Nephron (organoid): Measurements from ENCODE around the gene PPP6R2.
"Not testable (repeated sequence)": the region's sequence is repeated elsewhere in the genome, so short reads cannot be mapped to it uniquely, and the experiment has no call there.

Experiments used
- H3K27ac Mint-ChIP-seq, 3 experiments: 2 replicates each; pipeline ENCODE4 v1.8.0; 2020; ENCODE audit warnings: mixed read lengths in 3 of 3, mild to moderate bottlenecking in 2 of 3, moderate library complexity in 1 of 3
- H3K27me3 Mint-ChIP-seq: 2 replicates; pipeline ENCODE4 v1.8.0; 2021; ENCODE audit warnings: low read depth, mild to moderate bottlenecking, moderate library complexity, mixed read lengths
- H3K36me3 Mint-ChIP-seq: 2 replicates; pipeline ENCODE4 v1.8.0; 2020; ENCODE audit warnings: low read depth, mixed read lengths
- H3K4me1 Mint-ChIP-seq: 2 replicates; pipeline ENCODE4 v1.8.0; 2020; ENCODE audit warnings: mixed read lengths
- H3K4me3 Mint-ChIP-seq, 3 experiments: 2 replicates each; pipeline ENCODE4 v1.8.0; 2020; ENCODE audit warnings: mild to moderate bottlenecking in 3 of 3, mixed read lengths in 3 of 3, moderate library complexity in 2 of 3
- H3K9me3 Mint-ChIP-seq: 2 replicates; pipeline ENCODE4 v1.8.0; 2020; ENCODE audit warnings: mixed read lengths
- CTCF ChIP-seq, 3 experiments: fragments of 200-600 bp; sonication (generic); IDR thresholded peaks; one replicate each; pipeline ENCODE4 v1.5.0; 2021; ENCODE audit warnings: antibody characterized with exemption in 3 of 3; ENCODE audit not compliant: unreplicated experiment in 3 of 3

PPP6R2 gene

GRCh38 chr22:50422046-50422445, 78.9 kb downstream of the PPP6R2 start:
- Mint-ChIP-seq H3K4me3 (no peak overlapping the region), H3K36me3 (peaks cover 64% of the 10 kb centered on the region), H3K9me3 (no peaks in the 10 kb centered on the region), H3K27me3 (no peaks in the 10 kb centered on the region), H3K27ac (no peak overlapping the region), H3K4me1 (no peaks in the 10 kb centered on the region)
- TF ChIP-seq CTCF (IDR thresholded peaks at IDR 0.05; ENCODE audit: unreplicated experiment in 3 of 3): no peak

GRCh38 chr22:50422961-50423815, 80.1 kb downstream of the PPP6R2 start:
- peaks cover 2% of the 10 kb centered on the region for H3K9me3 Mint-ChIP-seq
- no peak for TF ChIP-seq CTCF (IDR thresholded peaks at IDR 0.05; ENCODE audit: unreplicated experiment in 3 of 3)
- H3K4me3 Mint-ChIP-seq: no peak overlapping the region
- no peaks in the 10 kb centered on the region for H3K4me1 Mint-ChIP-seq
- no peaks in the 10 kb centered on the region for H3K27me3 Mint-ChIP-seq
- peaks cover 63% of the 10 kb centered on the region for H3K36me3 Mint-ChIP-seq
- H3K27ac Mint-ChIP-seq: no peak overlapping the region

GRCh38 chr22:50423956-50424355, 80.8 kb downstream of the PPP6R2 start:
- Mint-ChIP-seq H3K27ac (no peak overlapping the region), H3K4me3 (no peak overlapping the region), H3K36me3 (peaks cover 70% of the 10 kb centered on the region), H3K9me3 (peaks cover 2% of the 10 kb centered on the region), H3K4me1 (no peaks in the 10 kb centered on the region), H3K27me3 (no peaks in the 10 kb centered on the region)
- no peak for TF ChIP-seq CTCF (IDR thresholded peaks at IDR 0.05; ENCODE audit: unreplicated experiment in 3 of 3)

GRCh38 chr22:50425179-50425916, 82.2 kb downstream of the PPP6R2 start:
- Mint-ChIP-seq H3K4me3 (no peak overlapping the region), H3K27ac (no peak overlapping the region), H3K27me3 (no peaks in the 10 kb centered on the region), H3K36me3 (peaks cover 70% of the 10 kb centered on the region), H3K4me1 (no peaks in the 10 kb centered on the region), H3K9me3 (peaks cover 2% of the 10 kb centered on the region)
- TF ChIP-seq CTCF (IDR thresholded peaks at IDR 0.05; ENCODE audit: unreplicated experiment in 3 of 3): no peak

- TF ChIP-seq CTCF (IDR thresholded peaks at IDR 0.05; ENCODE audit: unreplicated experiment in 3 of 3): no peak
- Mint-ChIP-seq H3K27ac (no peak overlapping the region), H3K4me1 (no peaks in the 10 kb centered on the region), H3K4me3 (no peak overlapping the region), H3K27me3 (no peaks in the 10 kb centered on the region), H3K36me3 (peaks cover 43% of the 10 kb centered on the region), H3K9me3 (no peaks in the 10 kb centered on the region)
Measured at GRCh38 chr22:50432131-50432876, 89.2 kb downstream of the PPP6R2 start.

GRCh38 chr22:50432877-50433510, 89.9 kb downstream of the PPP6R2 start:
- not testable (repeated sequence) for H3K4me3 Mint-ChIP-seq, H3K9me3 Mint-ChIP-seq, H3K27me3 Mint-ChIP-seq, H3K4me1 Mint-ChIP-seq, H3K27ac Mint-ChIP-seq
- peaks cover 40% of the 10 kb centered on the region for H3K36me3 Mint-ChIP-seq
